Endothelial cell of umbilical vein (primary cell): ENCODE data around the gene LAPTM4A. TPM values are rescaled to one million over a fixed set of nuclear protein-coding genes. Genes with fewer than 3 reads are reported as not detected.

Source experiments
- BruUV-seq: library from RNA; stranded (reverse); fragments of 400-500 nt; replicated peaks from 2 replicates; lab custom pipeline; 2021; lab: Mats Ljungman, UMichigan
- CTCF ChIA-PET: fragments of 300-600, 350-600 bp; sonication (Branson Sonifier 250); formaldehyde crosslinking; loops from one replicate; lab custom pipeline; 2021; ENCODE audit warnings: antibody characterized with exemption, inconsistent platforms; lab: Charles Lee
- POLR2A ChIA-PET: fragments of 300-600, 350-600 bp; sonication (Branson Sonifier 250); formaldehyde crosslinking; loops from one replicate; lab custom pipeline; 2021; ENCODE audit warnings: antibody characterized with exemption, inconsistent platforms; lab: Charles Lee
- DNase-seq: peaks from one replicate; pipeline ENCODE4 v3.0.0-alpha.2; 2011; ENCODE audit warnings: low read depth, low spot score
- FAIRE-seq: peaks from 2 replicates; lab custom pipeline; 2011; peaks lifted over from hg19 to GRCh38; lab: Jason Lieb, UNC
- H2AFZ ChIP-seq: 2 replicates; pipeline ENCODE4 v1.6.0; 2012; ENCODE audit warnings: low read depth, low read length, control low read depth, inconsistent platforms
- H3K27ac ChIP-seq: 2 replicates; pipeline ENCODE4 v1.5.1; 2011; ENCODE audit warnings: low read depth, mild to moderate bottlenecking, control low read depth, low read length, moderate library complexity; ENCODE audit not compliant: insufficient read depth
- H3K27me3 ChIP-seq, 2 experiments: 2 replicates each; pipeline versions ENCODE4 v1.6.0 to v1.6.1; 2011; ENCODE audit warnings: low read length in 2 of 2, mixed read lengths in 1 of 2; ENCODE audit not compliant: control insufficient read depth in 2 of 2, insufficient read depth in 2 of 2
- H3K36me3 ChIP-seq, 2 experiments: 2 replicates in 1 of 2; 3 replicates in 1 of 2; pipeline ENCODE4 v1.5.1; 2011; ENCODE audit warnings: low read length in 2 of 2, mild to moderate bottlenecking in 1 of 2, moderate library complexity in 1 of 2; ENCODE audit not compliant: control insufficient read depth in 2 of 2, insufficient read depth in 2 of 2; ENCODE audit errors: extremely low read depth in 1 of 2
- H3K4me1 ChIP-seq: 3 replicates; pipeline ENCODE4 v1.5.1; 2011; ENCODE audit warnings: mild to moderate bottlenecking, low read length; ENCODE audit not compliant: control insufficient read depth, insufficient read depth; ENCODE audit errors: extremely low read depth
- H3K4me2 ChIP-seq: 2 replicates; pipeline ENCODE4 v1.6.1; 2011; ENCODE audit warnings: low read length, control low read depth, mixed read lengths; ENCODE audit not compliant: insufficient read depth
- H3K4me3 ChIP-seq, 3 experiments: fragments of 200-600 bp in 1 of 3; sonication (generic), shearing (Covaris generic) in 1 of 3; replicated peaks in 1 of 3; 2 replicates each; pipeline ENCODE4 v1.5.1; 2011 to 2016; ENCODE audit warnings: control low read depth in 3 of 3, low read length in 3 of 3, mild to moderate bottlenecking in 2 of 3, inconsistent platforms in 1 of 3, low read depth in 1 of 3, moderate library complexity in 1 of 3; ENCODE audit not compliant: insufficient read depth in 1 of 3
- H3K79me2 ChIP-seq: 2 replicates; pipeline ENCODE4 v1.6.0; 2012; ENCODE audit warnings: low read length, inconsistent platforms; ENCODE audit not compliant: control insufficient read depth, insufficient read depth
- H3K9ac ChIP-seq: replicated peaks from 2 replicates; pipeline ENCODE3; 2011; ENCODE audit warnings: low read length, control low read depth; ENCODE audit not compliant: insufficient read depth; ENCODE audit errors: extremely low read depth
- H3K9me1 ChIP-seq: replicated peaks from 3 replicates; pipeline ENCODE4 v1.6.0; 2011; ENCODE audit warnings: mild to moderate bottlenecking, low read length; ENCODE audit not compliant: control insufficient read depth, insufficient read depth; ENCODE audit errors: extremely low read depth
- H3K9me3 ChIP-seq: replicated peaks from 2 replicates; pipeline ENCODE4 v1.5.1; 2012; ENCODE audit warnings: low read length, inconsistent platforms; ENCODE audit not compliant: control insufficient read depth, insufficient read depth
- H4K20me1 ChIP-seq: replicated peaks from 2 replicates; pipeline ENCODE3; 2011; ENCODE audit warnings: mild to moderate bottlenecking, low read length; ENCODE audit not compliant: control insufficient read depth, insufficient read depth; ENCODE audit errors: extremely low read depth
- CTCF ChIP-seq, 2 donors: IDR thresholded peaks; 1 replicate in 1 of 2; 2 replicates in 1 of 2; pipeline ENCODE4 v1.5.1; 2011; ENCODE audit warnings: low read length in 2 of 2, mild to moderate bottlenecking in 2 of 2, moderate library complexity in 2 of 2, control low read depth in 1 of 2, inconsistent platforms in 1 of 2, low read depth in 1 of 2; ENCODE audit not compliant: insufficient read depth in 1 of 2; ENCODE audit errors: extremely low read depth in 1 of 2
- EZH2 ChIP-seq: IDR thresholded peaks from 2 replicates; pipeline ENCODE4 v1.6.1; 2012; ENCODE audit warnings: borderline replicate concordance, low read depth, mild to moderate bottlenecking, moderate library complexity, low read length, inconsistent platforms; ENCODE audit not compliant: severe bottlenecking
- GATA2 ChIP-seq: IDR thresholded peaks from 2 replicates; pipeline ENCODE4 v1.7.0; 2011; ENCODE audit warnings: low read depth, mild to moderate bottlenecking, moderate library complexity, mixed read lengths, low read length; ENCODE audit not compliant: insufficient read length, insufficient read depth
- JUN ChIP-seq: IDR thresholded peaks from 2 replicates; pipeline ENCODE4 v1.6.1; 2011; ENCODE audit warnings: borderline replicate concordance, low read depth; ENCODE audit not compliant: insufficient read length, insufficient read depth
- MYC ChIP-seq: IDR thresholded peaks from one replicate; pipeline ENCODE4 v1.6.1; 2011; ENCODE audit warnings: mild to moderate bottlenecking, low read depth, low read length
- POLR2A ChIP-seq: IDR thresholded peaks from 2 replicates; pipeline ENCODE4 v1.6.1; 2012; ENCODE audit warnings: low read depth, mild to moderate bottlenecking, control low read depth, low read length
- POLR2AphosphoS5 ChIP-seq: IDR thresholded peaks from 2 replicates; pipeline ENCODE4 v1.6.1; 2012; ENCODE audit warnings: low read depth, mild to moderate bottlenecking, control low read depth, low read length, moderate library complexity; ENCODE audit not compliant: insufficient read depth
- dilution Hi-C: fragments of 300-500 bp; cut with MboI; formaldehyde crosslinking; loops from one replicate; pipeline ENCODE4 v1.15.0; 2019; ENCODE audit warnings: low sequenced_read_pairs; ENCODE audit not compliant: extremely low pct_ligation_motif_present
- intact Hi-C: fragments of 100-400 bp; cut with micrococcal nuclease; formaldehyde crosslinking; loops from one replicate; pipeline ENCODE4 v1.10.0; 2022
- polyA plus RNA-seq, 4 experiments: library from polyadenylated mRNA; depleted of rRNA in 3 of 4; stranded (reverse) in 3 of 4; unstranded in 1 of 4; fragments of >200 nt; gene quantifications; 2 replicates each; pipeline versions ENCODE4 v1.2.1 to v1.2.3, GENCODE V29; 2011 to 2012; ENCODE audit warnings: missing spikeins in 1 of 4
- total RNA-seq: library from RNA; stranded (reverse); gene quantifications from 2 replicates; pipeline ENCODE4 v1.2.3, GENCODE V29; 2021

LAPTM4A gene
- total and polyA plus RNA-seq, 2 donors (not counting 3 experiments of a cell fraction or from before 2014, with no cell fraction given), result 155 to 427 TPM

DNA sequence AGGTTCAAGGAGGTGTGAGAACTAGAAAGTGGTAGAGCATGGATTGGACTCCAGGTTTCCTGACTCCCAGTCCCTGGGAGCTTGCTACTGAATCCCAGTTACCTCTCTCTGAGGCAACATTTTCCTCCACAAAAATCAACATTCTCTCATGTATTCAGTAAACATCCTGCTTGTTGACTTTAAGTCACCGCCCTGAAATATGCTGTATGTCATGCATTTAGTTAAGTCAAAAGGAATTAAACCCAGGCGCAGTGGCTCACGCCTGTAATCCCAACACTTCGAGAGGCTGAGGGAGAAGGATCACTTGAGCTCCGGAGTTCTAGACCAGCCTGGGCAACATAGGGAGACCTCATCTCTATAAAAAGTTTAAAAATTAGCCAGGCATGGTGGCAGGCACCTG is 42.7 kb downstream of the LAPTM4A start:
- CTCF ChIA-PET, result interaction anchor here (1.2 kb wide), 1 partner anchor 48 kb away, joined by 4 read pairs; no protein-coding TSS in a partner anchor

More for the DNA sequence above, 42.7 kb downstream of the LAPTM4A start:
- no peaks in the 10 kb centered on the region for H3K9me1 ChIP-seq
- peaks cover 0 to 3% of the 10 kb centered on the region in 2 experiments for H3K27me3 ChIP-seq
- BruUV-seq, result no TSS peak
- H3K9me3 ChIP-seq, result no peaks in the 10 kb centered on the region
- no peaks in the 10 kb centered on the region for H3K36me3 ChIP-seq
- dilution Hi-C loops, result no loop called here
- POLR2A ChIA-PET, result no interaction called here
- H3K27ac ChIP-seq, result no peak overlapping the region
- H3K4me2 ChIP-seq, result no peak overlapping the region
- intact Hi-C loops, result no loop called here
- H3K4me3 ChIP-seq, result no peak overlapping the region
- no peaks in the 10 kb centered on the region for H3K79me2 ChIP-seq
- FAIRE-seq (no peak), DNase-seq (no peak)
- TF ChIP-seq GATA2 (no peak), POLR2AphosphoS5 (no peak), MYC (no peak), JUN (no peak), EZH2 (no peak), CTCF (IDR thresholded peaks at IDR 0.05; ENCODE audit: extremely low read depth in 1 of 2, insufficient read depth in 1 of 2, low read depth in 1 of 2, low read length in 2 of 2) (no peak), POLR2A (no peak)
- peaks cover 13% of the 10 kb centered on the region for H3K4me1 ChIP-seq
- no peak overlapping the region for H3K9ac ChIP-seq
- no peaks in the 10 kb centered on the region for H4K20me1 ChIP-seq
- H2AFZ ChIP-seq, result no peak overlapping the region
